ENCODE measurements around the gene NCKAP5L. TPM values are rescaled to one million over a fixed set of nuclear protein-coding genes. Genes with fewer than 3 reads are reported as not detected.

The NCKAP5L gene
- total and polyA plus RNA-seq, 2 experiments from 2014 or later = 10.2 to 37.0 TPM

GRCh38 chr12:49842519-49843352 lies 14.5 kb upstream of the NCKAP5L start, which contains the start of gene BCDIN3D (continued):
- peak; percentile 41 for TF ChIP-seq REST (IDR thresholded peaks at IDR 0.05; ENCODE audit: unreplicated experiment)

- no peaks in the 10 kb centered on the region for H3K9me2 ChIP-seq (ENCODE audit: insufficient read depth)
- H3K27ac Mint-ChIP-seq = no peak overlapping the region
- peaks cover 14% of the 10 kb centered on the region for H3K4me1 Mint-ChIP-seq
- H3F3A ChIP-seq (replicated peaks; ENCODE audit: low read depth) = peaks cover 11% of the 10 kb centered on the region
- no peaks in the 10 kb centered on the region for H3K79me2 ChIP-seq (replicated peaks; ENCODE audit: insufficient read depth)
- H3K9me3 Mint-ChIP-seq = no peaks in the 10 kb centered on the region
- H3K27ac ChIP-seq (ENCODE audit: low read depth) = no peak overlapping the region
- H3K36me3 ChIP-seq (ENCODE audit: insufficient read depth) = no peaks in the 10 kb centered on the region
- H3K4me3 Mint-ChIP-seq = no peak overlapping the region
- no peak overlapping the region for H3K4me2 ChIP-seq
- no peak overlapping the region for H3K4me3 ChIP-seq
- no peaks in the 10 kb centered on the region; the same call in 2 of the 3 replicates for H3K36me3 Mint-ChIP-seq (ENCODE audit: low read depth)
- H3K27me3 Mint-ChIP-seq (ENCODE audit: insufficient read depth, low read depth, poor library complexity) = peaks cover 8% of the 10 kb centered on the region
- TF ChIP-seq CTCF (conservative IDR thresholded peaks at IDR 0.05; ENCODE audit: low read depth in 2 of 2) = peak; percentile 85 to 86
- TF ChIP-seq ZNF331 (CRISPR knock-in tag; IDR thresholded peaks at IDR 0.05; ENCODE audit: low read depth) = no peak
- TF ChIP-seq EZH2phosphoT487 (IDR thresholded peaks at IDR 0.05; ENCODE audit: unreplicated experiment) = no peak
- no peaks in the 10 kb centered on the region; the same call in none of the 2 replicates for H4K20me1 ChIP-seq (replicated peaks; ENCODE audit: insufficient read depth)
- no peak overlapping the region for H2AFZ ChIP-seq
- H3K27me3 ChIP-seq (ENCODE audit: insufficient read depth) = no peaks in the 10 kb centered on the region
- peaks cover 9% of the 10 kb centered on the region; the same call in 1 of the 2 replicates for H3K4me1 ChIP-seq (ENCODE audit: insufficient read depth)
- DNase-seq (ENCODE audit: low spot score) (peak; percentile 80), ATAC-seq (peak; percentile 15)
These were observed 10.9 kb upstream of the NCKAP5L start for GRCh38 chr12:49838973-49839633.

Data from GM23338 (cell line).